ENCODE results near the gene LONP2.
"Not testable (repeated sequence)": the region's sequence is repeated elsewhere in the genome, so short reads cannot be mapped to it uniquely, and the experiment has no call there.

LONP2 gene

DNA sequence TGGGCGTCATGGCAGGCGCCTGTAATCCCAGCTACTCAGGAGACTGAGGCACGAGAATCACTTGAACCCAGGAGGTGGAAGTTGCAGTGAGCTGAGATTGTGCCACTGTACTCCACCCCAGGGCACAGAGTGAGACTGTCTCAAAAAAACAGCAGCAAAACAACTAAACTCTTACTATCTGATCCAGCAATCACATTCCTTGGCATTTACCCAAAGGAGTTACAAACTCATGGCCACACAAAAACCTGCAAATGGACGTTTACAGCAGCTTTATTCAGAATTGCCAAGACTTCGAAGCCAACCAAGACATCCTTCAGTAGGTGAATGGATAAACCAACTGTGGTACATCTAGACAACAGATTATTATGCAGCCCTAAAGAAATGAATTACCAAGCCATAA is 137.1 kb downstream of the LONP2 start:
- H3K4me3 ChIP-seq: no peak overlapping the region
- H3K27ac ChIP-seq: no peak overlapping the region

DNA sequence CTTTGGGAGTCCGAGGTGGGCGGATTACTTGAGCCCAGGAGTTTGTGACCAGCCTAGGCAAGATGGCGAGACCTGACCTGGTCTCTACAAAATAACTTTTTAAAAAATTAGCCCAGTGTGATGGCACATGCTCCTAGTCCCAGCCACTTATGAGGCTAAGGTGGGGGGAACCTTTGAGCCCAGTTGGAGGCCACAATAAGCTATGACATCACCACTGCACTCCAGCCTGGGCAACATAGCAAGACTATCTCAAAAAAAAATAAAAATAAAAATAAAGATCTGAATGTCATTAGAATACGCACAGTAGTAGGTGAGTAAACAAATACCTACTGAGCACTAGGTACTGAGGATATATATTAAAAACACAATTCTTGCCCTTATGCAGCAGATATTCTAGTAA is 138.0 kb downstream of the LONP2 start:
- peak overlapping the region in 4 of 21 experiments; percentile 28 to 100 (median 95) for H3K27ac ChIP-seq

DNA sequence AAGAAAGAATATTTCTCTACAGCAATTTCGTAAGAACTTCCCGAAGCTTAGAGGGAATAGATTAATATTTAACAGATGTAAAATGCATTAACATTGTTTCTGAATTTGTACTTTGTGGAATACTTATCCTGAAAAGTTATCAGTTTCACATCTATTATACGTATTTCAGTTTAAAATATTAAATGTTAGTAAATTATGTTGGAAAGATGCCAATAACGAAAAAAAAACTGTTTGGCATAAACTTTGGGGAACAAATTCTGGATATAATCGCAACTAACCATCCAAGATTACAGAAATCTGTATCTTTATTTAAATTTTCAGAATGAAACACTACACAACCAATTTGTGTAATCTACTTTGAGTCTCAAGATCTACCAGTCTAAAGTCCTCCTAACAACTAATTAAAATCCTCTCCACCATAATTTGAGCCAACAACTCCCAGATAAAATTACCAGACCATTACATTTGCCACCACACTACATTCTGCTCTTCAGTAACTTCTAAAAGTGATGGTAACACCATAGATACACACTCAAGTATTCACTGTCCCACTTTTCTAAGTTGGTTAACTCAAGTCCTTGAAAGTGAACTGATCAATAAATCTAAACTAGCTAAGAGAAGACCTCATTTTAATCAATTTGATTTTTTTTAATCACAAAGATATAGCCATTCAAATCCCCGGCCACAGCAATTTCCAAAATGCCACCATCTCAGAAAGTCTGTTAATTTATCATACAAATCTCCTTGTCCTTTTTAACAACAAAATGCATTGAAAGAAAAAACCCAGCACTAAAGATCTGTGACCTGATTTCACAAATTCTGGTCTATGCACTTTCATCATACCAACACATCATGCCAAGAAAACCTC is 139.1 kb downstream of the LONP2 start:
- Histone ChIP-seq H3K4me3 (peak overlapping the region; percentile 57 to 99 (median 80)), H3K27ac (peak overlapping the region in 17 of 21 experiments; percentile 89 to 100 (median 100))

More for the DNA sequence above, 138.0 kb downstream of the LONP2 start:
- H3K4me3 ChIP-seq: no peak overlapping the region

DNA sequence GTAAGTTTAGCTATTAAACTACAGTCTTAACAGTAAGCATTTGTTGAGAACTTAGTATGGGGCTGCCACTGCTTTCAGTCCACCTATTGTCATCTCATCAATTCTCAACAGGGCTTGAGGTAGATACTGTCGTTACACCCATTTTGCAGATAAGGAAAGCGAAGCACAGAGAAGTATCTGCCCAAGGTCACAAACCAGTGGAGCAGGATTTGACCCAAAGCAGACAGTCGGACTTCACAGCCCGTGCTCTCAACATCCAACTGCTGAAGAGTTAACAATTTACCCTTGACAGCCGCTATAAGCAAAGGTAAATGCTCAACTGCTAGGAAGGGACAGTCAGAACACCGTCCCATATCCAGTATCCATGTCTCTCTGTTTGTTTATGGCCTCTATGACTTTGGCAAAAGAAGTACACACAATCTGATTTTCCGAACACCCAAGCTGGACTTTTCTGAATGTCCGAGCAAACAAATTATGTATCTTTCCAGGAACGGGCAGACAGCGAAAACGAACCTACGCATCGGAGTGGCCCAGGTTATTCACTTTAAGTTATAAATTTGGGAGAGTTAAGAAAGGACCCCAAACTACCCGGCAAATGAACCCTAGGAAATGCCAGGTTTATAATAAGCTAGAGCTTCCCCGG is 139.9 kb downstream of the LONP2 start:
- H3K27ac ChIP-seq: peak overlapping the region; percentile 32 to 100 (median 100)
- H3K4me3 ChIP-seq: peak overlapping the region; percentile 57 to 99 (median 80)

DNA sequence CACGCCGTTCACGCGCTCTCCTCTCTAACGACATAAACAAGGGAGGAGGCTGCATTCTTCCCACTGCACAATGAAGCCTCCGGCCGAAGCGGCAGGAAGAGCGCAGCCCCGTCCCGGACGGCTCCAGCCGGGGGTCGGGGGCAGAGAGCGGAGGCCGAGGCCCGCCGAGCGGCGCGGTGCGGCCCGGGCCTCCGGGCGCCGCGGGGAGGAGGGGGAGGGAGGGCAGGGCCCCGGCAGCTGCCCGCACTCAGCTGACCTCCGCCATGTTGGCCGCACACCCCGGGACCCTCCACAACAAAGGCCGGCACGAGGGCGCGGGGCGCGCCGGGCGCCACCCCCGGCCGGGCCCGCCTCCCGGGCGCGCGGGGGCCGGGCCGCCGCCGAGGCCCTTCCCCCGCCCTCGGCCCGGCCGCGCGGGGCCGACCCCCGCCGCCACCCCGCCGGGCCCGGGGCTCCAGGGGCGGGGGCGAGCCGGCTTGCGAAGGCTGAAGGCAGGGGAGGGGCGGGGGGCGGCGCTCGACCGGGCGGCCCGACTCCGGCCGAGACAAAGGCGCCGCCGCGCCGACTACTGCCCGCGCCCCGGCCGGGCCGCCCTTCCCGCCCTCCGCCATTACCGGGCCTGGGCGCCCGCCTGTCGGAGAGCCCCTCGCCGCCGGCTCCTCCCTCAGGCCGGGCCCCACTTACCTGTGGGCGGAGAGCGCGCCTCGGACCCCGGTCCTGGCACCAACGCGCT is 140.6 kb downstream of the LONP2 start:
- H3K27ac ChIP-seq: peak overlapping the region; percentile 90 to 100 (median 100)

DNA sequence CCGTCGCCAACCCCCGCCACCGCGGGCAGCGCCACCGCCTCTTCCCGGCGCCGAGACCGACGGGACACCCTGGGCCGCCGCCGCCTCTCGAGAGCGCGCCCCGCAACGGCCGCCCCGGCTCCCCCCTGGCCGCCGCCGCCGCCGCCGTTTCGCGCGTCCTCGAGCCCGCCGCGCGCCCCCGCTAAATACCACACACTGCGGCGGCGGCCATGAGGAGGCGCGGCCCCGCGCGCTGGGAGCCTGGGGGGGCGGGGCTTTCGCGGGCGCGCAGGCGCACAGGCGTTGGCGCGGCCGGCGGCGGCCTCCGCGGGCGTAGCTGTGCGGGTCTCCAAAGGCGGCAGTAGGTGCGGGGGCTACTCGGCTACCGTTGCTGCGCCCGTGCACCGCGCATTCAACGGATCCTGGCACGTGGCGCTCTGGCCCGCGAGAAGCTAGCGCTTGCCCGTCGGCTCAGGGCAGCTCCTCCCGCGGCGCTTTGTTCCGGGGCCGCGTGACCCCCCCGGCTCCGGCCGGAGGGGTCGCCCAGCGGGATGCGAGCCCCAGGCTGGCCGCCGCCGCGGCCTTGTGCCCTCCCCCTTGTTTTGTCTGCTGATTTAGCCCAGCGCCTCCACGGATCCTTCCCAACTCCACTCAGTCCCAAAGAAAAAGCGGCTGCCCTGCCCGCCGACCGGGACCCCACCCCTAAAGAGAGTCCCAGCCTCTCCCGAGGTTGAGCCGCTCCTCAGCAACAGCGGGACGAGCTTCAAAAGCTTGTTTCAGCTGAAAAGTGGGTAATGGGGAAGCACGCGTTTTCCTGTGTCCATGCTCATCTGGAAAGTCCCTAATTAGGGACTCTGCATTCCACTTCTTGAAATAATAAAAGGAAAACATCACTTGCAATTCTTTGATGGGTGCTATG is 141.4 kb downstream of the LONP2 start, which contains the start of gene SIAH1:
Gene SIAH1 (minus strand): TSS at position 161 of the 898 bp plus-strand sequence. CDS start 22,985 bp downstream, outside the sequence.
- H3K27ac ChIP-seq: peak within 1 kb of the TSS; percentile 90 to 100 (median 100)
- H3K4me3 ChIP-seq: peak within 1 kb of the TSS; percentile 58 to 99 (median 80)

More for the DNA sequence above, 140.6 kb downstream of the LONP2 start:
- H3K4me3 ChIP-seq: peak overlapping the region; percentile 58 to 99 (median 80)

DNA sequence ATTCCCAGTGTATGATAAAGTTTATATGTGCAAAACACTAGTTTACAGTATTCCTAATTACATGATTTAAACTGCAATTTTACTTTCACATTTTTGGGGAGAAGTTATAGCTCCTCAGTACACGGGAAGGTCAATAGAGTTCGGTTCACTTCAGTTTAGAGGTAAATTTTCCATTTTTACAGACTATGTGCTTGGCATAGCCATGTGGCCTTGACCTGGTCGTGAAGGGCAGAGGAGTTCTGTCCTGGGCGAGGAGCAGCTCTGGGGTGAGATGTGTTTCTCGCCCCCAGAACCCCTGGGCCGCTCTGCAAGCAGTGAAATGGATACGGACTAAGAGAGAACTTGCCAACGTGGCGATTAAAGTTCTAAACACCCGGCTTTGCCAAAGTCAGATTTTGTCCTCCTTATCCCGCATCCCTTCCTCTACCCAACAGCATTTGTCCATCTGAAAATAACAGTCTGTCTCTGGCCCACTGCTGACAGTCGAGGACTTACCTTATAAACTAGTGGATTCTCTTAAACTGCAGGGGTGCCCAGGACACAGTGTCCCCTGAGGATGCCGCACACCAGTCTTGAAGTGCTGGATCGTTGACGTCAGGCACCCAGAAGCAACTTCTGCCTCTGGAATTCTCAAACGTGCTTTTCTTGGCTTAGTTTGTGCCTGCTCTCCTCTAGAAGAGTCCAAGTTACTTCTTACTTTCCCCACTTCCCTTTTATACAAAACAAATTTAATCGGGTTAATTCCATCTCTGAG is 142.6 kb downstream of the LONP2 start:
- Histone ChIP-seq H3K27ac (peak overlapping the region in 7 of 21 experiments; percentile 90 to 100 (median 100)), H3K4me3 (peak overlapping the region in 1 of 7 experiments; percentile 93)

DNA sequence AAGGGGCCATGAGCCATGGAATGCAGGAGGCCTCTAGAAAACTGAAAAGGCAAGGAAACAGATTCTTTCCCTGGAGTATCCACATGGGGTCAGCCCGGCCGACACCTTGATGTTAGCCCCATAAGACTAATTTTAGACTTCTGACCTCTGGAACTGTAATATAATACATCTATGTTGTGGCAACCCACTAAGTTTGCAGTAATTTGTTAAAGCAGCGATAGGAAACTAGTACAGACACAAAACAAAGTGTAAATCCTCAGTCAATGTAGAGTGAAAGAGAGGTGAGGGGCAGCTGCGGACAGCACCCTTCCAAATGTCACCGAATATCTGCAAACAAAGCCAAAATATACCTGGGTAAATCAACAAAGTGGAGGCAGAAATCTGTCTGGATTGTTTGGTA is 148.3 kb downstream of the LONP2 start:
- Histone ChIP-seq H3K4me3 (no peak overlapping the region), H3K27ac (peak overlapping the region in 2 of 21 experiments; percentile 67 to 83)

DNA sequence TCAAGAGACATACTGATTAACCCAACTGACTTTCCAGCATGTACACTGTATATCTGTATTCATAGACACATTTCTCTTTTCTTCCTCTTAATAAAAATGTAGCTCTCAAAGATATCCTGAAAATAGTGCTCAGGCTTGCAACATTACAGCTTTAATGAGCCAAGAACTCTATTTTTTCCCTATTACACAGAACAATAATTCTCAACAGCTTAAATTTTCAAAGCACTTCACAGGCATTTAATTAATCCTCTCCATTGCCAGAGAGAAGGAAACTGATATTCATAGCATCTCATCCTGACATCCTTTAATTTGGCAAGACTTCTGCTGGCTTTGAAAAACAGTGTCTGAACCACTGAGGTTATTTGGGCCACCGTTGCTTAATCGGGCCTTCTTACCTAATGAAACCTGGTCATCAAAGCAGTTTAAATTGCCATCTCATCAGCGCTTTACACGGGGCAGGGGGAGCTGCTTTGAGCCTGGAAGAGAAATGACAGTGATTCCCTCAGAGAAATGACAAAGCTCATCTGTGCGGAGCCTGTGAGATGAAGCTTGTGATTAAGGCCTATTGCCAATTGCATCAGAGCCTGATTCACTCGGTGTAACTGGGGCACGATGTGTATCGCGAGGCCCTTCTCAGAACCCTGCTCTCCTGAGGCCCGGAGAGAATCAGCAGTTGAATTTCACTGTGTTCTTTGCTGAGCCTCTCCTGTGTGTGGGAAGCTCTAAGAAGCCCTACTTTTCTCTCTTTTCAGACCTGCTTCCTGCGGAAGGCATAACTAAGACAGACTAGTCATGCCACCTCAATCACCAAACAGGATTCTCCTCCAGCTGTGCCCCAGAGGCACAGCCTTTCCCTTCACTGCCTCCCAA is 149.6 kb downstream of the LONP2 start:
- Histone ChIP-seq H3K27ac (peak overlapping the region in 18 of 21 experiments; percentile 31 to 83 (median 55)), H3K4me3 (no peak overlapping the region)

DNA sequence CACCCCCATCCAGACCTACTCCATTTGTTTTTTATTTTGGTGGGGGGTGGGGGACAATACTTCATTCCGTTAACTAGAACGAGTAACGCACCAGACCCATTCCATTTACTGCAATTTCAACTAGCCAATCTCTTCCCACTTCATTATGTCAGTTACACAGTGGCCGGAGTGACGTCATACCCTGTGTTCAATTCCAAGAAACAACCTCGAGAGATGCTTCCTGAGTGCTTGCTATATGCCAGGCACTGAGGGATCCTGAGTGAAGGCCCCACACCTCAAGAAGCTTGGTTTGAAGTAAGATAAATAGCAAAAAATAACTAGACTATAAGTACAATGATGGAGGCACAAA is 150.2 kb downstream of the LONP2 start:
- Histone ChIP-seq H3K4me3 (no peak overlapping the region), H3K27ac (peak overlapping the region in 19 of 21 experiments; percentile 14 to 77 (median 53))

DNA sequence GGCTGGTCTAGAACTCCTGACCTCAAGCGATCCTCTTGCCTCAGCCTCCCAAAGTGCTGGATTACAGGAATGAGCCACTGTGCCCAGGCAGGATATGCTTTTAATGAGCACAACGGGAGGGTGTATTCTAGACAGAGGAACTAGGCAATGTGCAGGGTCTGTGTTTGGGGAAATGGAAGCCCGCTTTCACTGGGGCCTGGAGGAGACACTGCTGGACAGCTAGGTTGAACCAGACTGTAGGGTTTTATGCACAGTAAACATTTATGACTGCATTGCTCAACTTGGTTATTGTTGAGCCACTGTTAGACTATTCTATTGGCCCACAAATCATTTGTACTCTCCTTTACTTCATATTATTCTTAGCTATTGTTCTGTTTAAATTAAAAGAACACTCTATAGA is 151.3 kb downstream of the LONP2 start:
- Histone ChIP-seq H3K27ac (no peak overlapping the region), H3K4me3 (no peak overlapping the region)

DNA sequence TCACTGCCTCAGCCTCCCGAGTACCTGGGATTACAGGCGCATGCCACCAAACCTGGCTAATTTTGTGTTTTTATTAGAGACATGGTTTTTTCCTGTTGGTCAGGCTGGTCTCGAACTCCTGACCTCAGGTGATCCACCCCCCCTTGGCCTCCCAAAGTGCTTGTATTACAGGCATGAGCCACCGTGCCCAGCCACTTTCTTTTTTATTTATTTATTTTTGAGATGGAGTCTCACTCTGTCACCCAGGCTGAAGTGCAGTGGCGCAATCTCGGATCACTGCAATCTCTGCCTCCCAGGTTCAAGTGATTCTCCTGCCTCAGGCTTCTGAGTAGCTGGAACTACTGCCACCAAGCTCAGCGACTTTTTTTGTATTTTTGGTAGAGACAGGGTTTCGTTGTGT is 158.4 kb downstream of the LONP2 start:
- not testable (repeated sequence) for H3K27ac ChIP-seq, H3K4me3 ChIP-seq

DNA sequence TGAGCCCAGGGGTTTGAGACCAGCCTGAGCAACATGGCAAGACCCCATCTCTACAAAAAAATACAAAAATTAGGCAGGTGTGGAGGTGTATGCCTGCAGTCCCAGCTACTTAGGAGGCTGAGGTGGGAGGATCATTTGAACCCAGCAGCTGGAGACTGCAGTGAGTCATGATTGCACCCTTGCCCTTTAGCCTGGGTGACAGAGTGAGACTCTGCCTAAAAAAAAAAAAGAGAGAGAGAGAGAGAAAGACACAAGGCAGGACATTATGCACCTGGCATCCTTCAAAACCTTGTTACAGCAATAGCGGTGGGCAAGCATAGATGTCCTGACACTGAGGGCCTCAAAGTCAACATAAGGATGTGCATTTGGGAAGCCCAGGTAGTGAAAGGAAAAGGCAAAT is 161.1 kb downstream of the LONP2 start:
- no peak overlapping the region for H3K4me3 ChIP-seq
- no peak overlapping the region for H3K27ac ChIP-seq

DNA sequence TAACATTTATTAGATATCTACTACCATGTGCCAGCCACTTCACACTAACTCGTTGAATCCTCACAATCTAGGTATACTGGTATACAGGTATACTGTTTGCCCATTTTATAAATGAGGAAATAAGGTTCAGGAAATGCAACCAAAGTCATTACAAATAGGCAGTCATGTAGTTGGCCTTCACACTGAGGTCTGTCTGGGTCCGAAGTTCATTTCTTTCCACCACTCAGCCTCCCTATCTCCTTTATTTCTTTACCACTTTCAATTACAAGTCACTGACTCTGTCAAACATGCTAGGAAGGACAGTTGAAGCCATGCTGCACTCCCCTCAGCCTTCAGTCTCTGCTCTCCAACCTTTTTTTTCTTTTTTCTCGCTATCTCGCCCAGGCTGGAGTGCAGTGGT is 161.8 kb downstream of the LONP2 start:
- no peak overlapping the region for H3K4me3 ChIP-seq
- no peak overlapping the region for H3K27ac ChIP-seq
